Spinal cord (tissue), 10 donors: ENCODE data around the gene ATP8B1. TPM values are rescaled to one million over a fixed set of nuclear protein-coding genes. Genes with fewer than 3 reads are reported as not detected.

ENCODE experiments used
- DNase-seq, 6 donors: peaks; one replicate each; pipeline versions ENCODE4 v3.0.0 to v3.0.0-alpha.2; 2013 to 2015; ENCODE audit warnings: low spot score in 6 of 6, low read depth in 4 of 6
- H3K27ac ChIP-seq: one replicate; pipeline ENCODE4 v1.5.1; 2013; ENCODE audit warnings: low read depth, low read length, control low read depth
- H3K27me3 ChIP-seq: one replicate; pipeline ENCODE4 v1.6.1; 2013; ENCODE audit warnings: low read length; ENCODE audit not compliant: control insufficient read depth, insufficient read depth
- H3K36me3 ChIP-seq: one replicate; pipeline ENCODE4 v1.6.1; 2013; ENCODE audit warnings: low read length; ENCODE audit not compliant: control insufficient read depth, insufficient read depth
- H3K4me1 ChIP-seq: one replicate; pipeline ENCODE4 v1.6.1; 2013; ENCODE audit warnings: low read length; ENCODE audit not compliant: control insufficient read depth, insufficient read depth
- H3K4me3 ChIP-seq: one replicate; pipeline ENCODE4 v1.5.1; 2013; ENCODE audit warnings: low read depth, low read length, control low read depth
- H3K9me3 ChIP-seq: one replicate; pipeline ENCODE4 v1.6.1; 2013; ENCODE audit warnings: low read length; ENCODE audit not compliant: control insufficient read depth, insufficient read depth
- WGBS: methylation state at CpG from one replicate; pipeline ENCODE4 v1.1.5; 2013; ENCODE audit warnings: missing lambda C conversion rate; ENCODE audit not compliant: insufficient coverage; 5-methylcytosine and 5-hydroxymethylcytosine counted together
- polyA plus RNA-seq, 2 donors: library from polyadenylated mRNA; unstranded; fragments of 120-200 nt; gene quantifications; one replicate each; pipeline ENCODE4 v1.2.1, GENCODE V29; 2013; ENCODE audit not compliant: insufficient read length in 2 of 2
- total RNA-seq, 2 donors: library from RNA; depleted of rRNA in 1 of 2; stranded (reverse); fragments of 120-200 nt in 1 of 2; fragments of >200 nt in 1 of 2; gene quantifications; one replicate each; pipeline versions ENCODE4 v1.2.3 to v1.2.4, GENCODE V29; 2013 to 2014
- donor health status: healthy.

The ATP8B1 gene
- total and polyA plus RNA-seq, 4 donors, result 1.7 to 14.4 (median 7.7) TPM

- Histone ChIP-seq H3K4me1 (no peaks in the 10 kb centered on the region), H3K4me3 (no peak overlapping the region), H3K36me3 (peaks cover 8% of the 10 kb centered on the region), H3K27me3 (no peaks in the 10 kb centered on the region), H3K27ac (no peak overlapping the region), H3K9me3 (peaks cover 2% of the 10 kb centered on the region)
- WGBS, result no CpG with 5 or more reads among the region's 2 CpGs
- no peak for DNase-seq
Observed at GRCh38 chr18:57640749-57641148, 162.4 kb downstream of the ATP8B1 start.

- DNase-seq, result no peak
- peaks cover 8% of the 10 kb centered on the region for H3K36me3 ChIP-seq
- no peak overlapping the region for H3K4me3 ChIP-seq
- peaks cover 2% of the 10 kb centered on the region for H3K9me3 ChIP-seq
- no peak overlapping the region for H3K27ac ChIP-seq
- no peaks in the 10 kb centered on the region for H3K4me1 ChIP-seq
- 83% methylated on average over 1 of the region's 3 CpGs for WGBS
- H3K27me3 ChIP-seq, result no peaks in the 10 kb centered on the region
Observed at GRCh38 chr18:57640236-57640635, 162.9 kb downstream of the ATP8B1 start.

GRCh38 chr18:57635003-57635822 is 167.9 kb downstream of the ATP8B1 start:
- peak in 1 of 6 donors; percentile 92 for DNase-seq
- H3K27ac ChIP-seq, result no peak overlapping the region
- no peaks in the 10 kb centered on the region for H3K27me3 ChIP-seq
- no peaks in the 10 kb centered on the region for H3K36me3 ChIP-seq
- no peaks in the 10 kb centered on the region for H3K9me3 ChIP-seq
- WGBS, result no CpG with 5 or more reads among the region's 4 CpGs
- H3K4me3 ChIP-seq, result no peak overlapping the region
- H3K4me1 ChIP-seq, result peaks cover 5% of the 10 kb centered on the region

- 89% methylated on average over 2 of the region's 2 CpGs for WGBS
- no peaks in the 10 kb centered on the region for H3K27me3 ChIP-seq
Observed at GRCh38 chr18:57631697-57632096, 171.4 kb downstream of the ATP8B1 start.

GRCh38 chr18:57630754-57631595 is 172.1 kb downstream of the ATP8B1 start:
- no peaks in the 10 kb centered on the region for H3K9me3 ChIP-seq
- WGBS, result no CpG with 5 or more reads among the region's 13 CpGs
- H3K4me3 ChIP-seq, result peak overlapping the region; percentile 77
- no peaks in the 10 kb centered on the region for H3K36me3 ChIP-seq
- peak in 1 of 6 donors; percentile 20 for DNase-seq
- no peak overlapping the region for H3K27ac ChIP-seq
- H3K4me1 ChIP-seq, result peaks cover 9% of the 10 kb centered on the region
- H3K27me3 ChIP-seq, result no peaks in the 10 kb centered on the region

More at GRCh38 chr18:57631697-57632096, 171.4 kb downstream of the ATP8B1 start:
- H3K4me3 ChIP-seq, result no peak overlapping the region
- H3K36me3 ChIP-seq, result no peaks in the 10 kb centered on the region
- no peak overlapping the region for H3K27ac ChIP-seq
- H3K4me1 ChIP-seq, result peaks cover 9% of the 10 kb centered on the region
- DNase-seq, result no peak
- H3K9me3 ChIP-seq, result no peaks in the 10 kb centered on the region

- Histone ChIP-seq H3K4me3 (peak overlapping the region; percentile 77), H3K36me3 (no peaks in the 10 kb centered on the region), H3K9me3 (no peaks in the 10 kb centered on the region), H3K27ac (peak overlapping the region; percentile 68), H3K4me1 (peaks cover 9% of the 10 kb centered on the region), H3K27me3 (no peaks in the 10 kb centered on the region)
- DNase-seq, result peak; percentile 82 to 99 (median 93)
- 4% methylated on average over 45 of the region's 52 CpGs for WGBS
Observed at GRCh38 chr18:57630002-57630753, 172.9 kb downstream of the ATP8B1 start.

- no peak for DNase-seq
- Histone ChIP-seq H3K27me3 (no peaks in the 10 kb centered on the region), H3K36me3 (no peaks in the 10 kb centered on the region), H3K4me3 (peak overlapping the region; percentile 77), H3K4me1 (peaks cover 9% of the 10 kb centered on the region), H3K9me3 (no peaks in the 10 kb centered on the region), H3K27ac (no peak overlapping the region)
- 97% methylated on average over 6 of the region's 9 CpGs for WGBS
Observed at GRCh38 chr18:57629422-57629821, 173.7 kb downstream of the ATP8B1 start.

- H3K9me3 ChIP-seq, result no peaks in the 10 kb centered on the region
- H3K27me3 ChIP-seq, result no peaks in the 10 kb centered on the region
- H3K4me3 ChIP-seq, result no peak overlapping the region
- H3K27ac ChIP-seq, result no peak overlapping the region
- 95% methylated on average over 4 of the region's 5 CpGs for WGBS
- H3K4me1 ChIP-seq, result peaks cover 13% of the 10 kb centered on the region
- DNase-seq, result no peak
- no peaks in the 10 kb centered on the region for H3K36me3 ChIP-seq
Observed at GRCh38 chr18:57627488-57627887, 175.6 kb downstream of the ATP8B1 start.

GRCh38 chr18:57624988-57625387 is 178.1 kb downstream of the ATP8B1 start:
- 74% methylated on average over 3 of the region's 4 CpGs for WGBS
- Histone ChIP-seq H3K4me1 (peaks cover 10% of the 10 kb centered on the region), H3K27ac (no peak overlapping the region), H3K9me3 (no peaks in the 10 kb centered on the region), H3K4me3 (no peak overlapping the region), H3K36me3 (no peaks in the 10 kb centered on the region), H3K27me3 (no peaks in the 10 kb centered on the region)
- no peak for DNase-seq
